Uterus (tissue), 4 donors: Measurements from ENCODE around the gene FAM50A. TPM values are rescaled to one million over a fixed set of nuclear protein-coding genes. Genes with fewer than 3 reads are reported as not detected.

ENCODE experiments used
- DNase-seq, 2 donors: peaks; one replicate each; pipeline ENCODE4 v3.0.0-alpha.2; 2019 to 2020
- H3K27ac ChIP-seq, 2 donors: fragments of 200-600 bp; sonication (generic); 1 replicate in 1 of 2; 2 replicates in 1 of 2; pipeline ENCODE4 v1.5.1; 2016 to 2018
- H3K27me3 ChIP-seq, 2 donors: fragments of 200-600 bp; sonication (generic); one replicate each; pipeline ENCODE4 v1.5.1; 2018 to 2019; ENCODE audit warnings: control low read depth in 1 of 2
- H3K36me3 ChIP-seq, 2 donors: fragments of 200-600 bp; sonication (generic); one replicate each; pipeline ENCODE4 v1.5.1; 2019; ENCODE audit warnings: control low read depth in 1 of 2
- H3K4me1 ChIP-seq, 2 donors: fragments of 200-600 bp; sonication (generic); one replicate each; pipeline ENCODE4 v1.5.1; 2018 to 2019; ENCODE audit warnings: control low read depth in 1 of 2
- H3K4me3 ChIP-seq, 2 donors: fragments of 200-600 bp; sonication (generic); 1 replicate in 1 of 2; 2 replicates in 1 of 2; pipeline ENCODE4 v1.5.1; 2018 to 2019; ENCODE audit warnings: mild to moderate bottlenecking in 1 of 2
- H3K9me3 ChIP-seq, 2 donors: fragments of 200-600 bp; sonication (generic); one replicate each; pipeline ENCODE4 v1.5.1; 2019; ENCODE audit warnings: control low read depth in 1 of 2
- CTCF ChIP-seq, 4 experiments: fragments of 200-600 bp in 2 of 4; fragments of 450-650 bp in 2 of 4; sonication (generic) in 2 of 4; IDR thresholded peaks; one replicate each; pipeline ENCODE4 v1.5.1; 2016 to 2019; ENCODE audit warnings: antibody characterized with exemption in 4 of 4, mild to moderate bottlenecking in 2 of 4, moderate library complexity in 1 of 4
- POLR2A ChIP-seq, 2 donors: fragments of 450-650 bp; IDR thresholded peaks; one replicate each; pipeline ENCODE4 v1.6.1; 2016; ENCODE audit warnings: antibody characterized with exemption in 2 of 2, mild to moderate bottlenecking in 1 of 2, moderate library complexity in 1 of 2
- intact Hi-C: fragments of 100-400 bp; cut with DNase I; formaldehyde crosslinking; loops from one replicate; pipeline ENCODE4 v1.15.1; 2023; ENCODE audit warnings: low total_unique reads
- total RNA-seq, 4 donors: library from RNA; depleted of rRNA in 3 of 4; stranded (reverse); fragments of >200 nt in 3 of 4; gene quantifications; one replicate each; pipeline versions ENCODE4 v1.1.0 to v1.2.4, GENCODE V29; 2014 to 2023
- donor health status: DM: yes; HTN: yes; CAD: no.

FAM50A gene
- total RNA-seq, 4 donors from 2014 or later: 16.4 to 48.8 (median 28.3) TPM

GRCh38 chrX:154436983-154437752 is 6.8 kb upstream of the FAM50A start, which contains the start of gene GDI1:
Gene GDI1 (plus strand): TSS chrX:154437154. CDS start chrX:154437255, 101 bp downstream.
- intact Hi-C loops: no loop called here
- Histone ChIP-seq H3K36me3 (no peaks in the 10 kb centered on the region), H3K27ac (peak within 1 kb of the TSS; percentile 89 to 96), H3K9me3 (no peaks in the 10 kb centered on the region), H3K27me3 (no peaks in the 10 kb centered on the region), H3K4me1 (peaks cover 0 to 6% of the 10 kb centered on the region in 2 donors), H3K4me3 (peak within 1 kb of the TSS; percentile 45 to 82)
- peak in 1 of 2 donors; percentile 56 for DNase-seq
- peak in 1 of 2 donors; percentile 63 for TF ChIP-seq POLR2A (IDR thresholded peaks at IDR 0.05)
- TF ChIP-seq CTCF (IDR thresholded peaks at IDR 0.05): no peak

- intact Hi-C loops: no loop called here
- H3K4me1 ChIP-seq: peaks cover 0 to 6% of the 10 kb centered on the region in 2 donors
- peak overlapping the region; percentile 45 to 82 for H3K4me3 ChIP-seq
- no peaks in the 10 kb centered on the region for H3K9me3 ChIP-seq
- no peak for TF ChIP-seq POLR2A (IDR thresholded peaks at IDR 0.05)
- TF ChIP-seq CTCF (IDR thresholded peaks at IDR 0.05): no peak
- H3K27me3 ChIP-seq: no peaks in the 10 kb centered on the region
- H3K36me3 ChIP-seq: no peaks in the 10 kb centered on the region
- H3K27ac ChIP-seq: peak overlapping the region; percentile 89 to 96
- DNase-seq: no peak
Measured at GRCh38 chrX:154437971-154438893, 5.7 kb upstream of the FAM50A start.

- Histone ChIP-seq H3K36me3 (no peaks in the 10 kb centered on the region), H3K4me1 (peaks cover 0 to 6% of the 10 kb centered on the region in 2 donors), H3K27ac (no peak overlapping the region), H3K4me3 (no peak overlapping the region), H3K27me3 (no peaks in the 10 kb centered on the region), H3K9me3 (no peaks in the 10 kb centered on the region)
- no peak for DNase-seq
- intact Hi-C loops: no loop called here
- TF ChIP-seq CTCF (IDR thresholded peaks at IDR 0.05) (no peak), POLR2A (IDR thresholded peaks at IDR 0.05) (no peak)
Measured at GRCh38 chrX:154439841-154440240, 4.1 kb upstream of the FAM50A start.

- Histone ChIP-seq H3K4me1 (peaks cover 0 to 6% of the 10 kb centered on the region in 2 donors), H3K36me3 (no peaks in the 10 kb centered on the region), H3K27me3 (no peaks in the 10 kb centered on the region), H3K4me3 (no peak overlapping the region), H3K27ac (no peak overlapping the region), H3K9me3 (no peaks in the 10 kb centered on the region)
- DNase-seq: no peak
- no peak for TF ChIP-seq CTCF (IDR thresholded peaks at IDR 0.05)
- no peak for TF ChIP-seq POLR2A (IDR thresholded peaks at IDR 0.05)
- intact Hi-C loops: no loop called here
Measured at GRCh38 chrX:154440623-154441357, 3.2 kb upstream of the FAM50A start.
